T follicular helper cell (primary cell): ENCODE data around the gene UBN2.

Source experiments
- DNase-seq: peaks from one replicate; pipeline ENCODE4 v3.0.0-alpha.2; 2020; ENCODE audit warnings: low read depth

Gene UBN2

DNA sequence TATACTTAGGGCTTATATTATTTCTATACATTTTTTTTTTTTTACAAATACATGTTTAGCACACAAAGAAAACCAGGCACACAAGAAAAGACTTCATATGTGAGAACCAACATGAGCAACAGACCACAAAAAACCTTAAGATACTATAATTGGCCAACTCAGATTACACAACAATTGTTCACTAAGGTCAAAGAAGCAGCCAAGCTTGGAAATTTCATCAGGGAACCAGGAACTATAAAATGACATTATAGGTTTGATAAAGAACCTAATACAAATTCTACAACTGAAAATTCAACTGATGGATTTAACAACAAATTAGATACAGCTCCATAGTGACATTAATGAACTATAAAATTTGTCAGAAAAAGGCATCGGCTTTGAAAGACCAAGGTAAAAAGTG is 124.3 kb downstream of the UBN2 start:
- no peak for DNase-seq
